ENCODE measurements around the gene KANSL1.
A peak's percentile ranks its signal among the peaks of the same experiment; 100 is the strongest.

Gene KANSL1

GRCh38 chr17:46011711-46012505 lies 181.3 kb downstream of the KANSL1 start:
- TF ChIP-seq ZNF8 (CRISPR knock-in tag; IDR thresholded peaks at IDR 0.05) = no peak
- no peak for TF ChIP-seq PATZ1 (CRISPR knock-in tag; IDR thresholded peaks at IDR 0.05; ENCODE audit: borderline replicate concordance)
- no peak for TF ChIP-seq ZC3H10 (CRISPR knock-in tag; IDR thresholded peaks at IDR 0.05)
- no peak for TF ChIP-seq TOX (CRISPR knock-in tag; IDR thresholded peaks at IDR 0.05; ENCODE audit: borderline replicate concordance)
- no peak for TF ChIP-seq BACH2 (CRISPR knock-in tag; IDR thresholded peaks at IDR 0.05; ENCODE audit: borderline replicate concordance)
- TF ChIP-seq TSHZ2 (CRISPR knock-in tag; IDR thresholded peaks at IDR 0.05) = no peak
- no peak for TF ChIP-seq PPARA (CRISPR knock-in tag; IDR thresholded peaks at IDR 0.05; ENCODE audit: borderline replicate concordance)
- no peak for TF ChIP-seq ISL1 (CRISPR knock-in tag; IDR thresholded peaks at IDR 0.05)
- no peak for TF ChIP-seq RARB (CRISPR knock-in tag; IDR thresholded peaks at IDR 0.05)
- no peak for TF ChIP-seq CREB5 (CRISPR knock-in tag; IDR thresholded peaks at IDR 0.05; ENCODE audit: low read depth)
- TF ChIP-seq ZFP30 (CRISPR knock-in tag; IDR thresholded peaks at IDR 0.05) = no peak
- no peak for TF ChIP-seq CSRNP3 (CRISPR knock-in tag; IDR thresholded peaks at IDR 0.05)
- no peak for TF ChIP-seq ESRRG (CRISPR knock-in tag; IDR thresholded peaks at IDR 0.05)
- TF ChIP-seq GLIS3 (CRISPR knock-in tag; IDR thresholded peaks at IDR 0.05) = no peak
- TF ChIP-seq TCF4 (CRISPR knock-in tag; IDR thresholded peaks at IDR 0.05; ENCODE audit: borderline replicate concordance) = no peak
- TF ChIP-seq ARNTL (CRISPR knock-in tag; IDR thresholded peaks at IDR 0.05; ENCODE audit: borderline replicate concordance, low read depth) = no peak
- no peak for ATAC-seq

- peak; percentile 21; the same call in 1 of the 3 replicates for ATAC-seq
- no peak for TF ChIP-seq ZNF565 (CRISPR knock-in tag; conservative IDR thresholded peaks at IDR 0.05; ENCODE audit: low read depth)
- TF ChIP-seq PPARA (CRISPR knock-in tag; IDR thresholded peaks at IDR 0.05; ENCODE audit: borderline replicate concordance) = no peak
Measured at GRCh38 chr17:46010597-46011186, 182.5 kb downstream of the KANSL1 start.

GRCh38 chr17:46009681-46010596 lies 183.3 kb downstream of the KANSL1 start:
- peak; percentile 20; the same call in 2 of the 3 replicates for ATAC-seq
- TF ChIP-seq ZNF8 (CRISPR knock-in tag; IDR thresholded peaks at IDR 0.05) = no peak
- TF ChIP-seq ISL1 (CRISPR knock-in tag; IDR thresholded peaks at IDR 0.05) = no peak
- TF ChIP-seq ESRRG (CRISPR knock-in tag; IDR thresholded peaks at IDR 0.05) = no peak
- TF ChIP-seq PPARA (CRISPR knock-in tag; IDR thresholded peaks at IDR 0.05; ENCODE audit: borderline replicate concordance) = no peak
- TF ChIP-seq CSDC2 (CRISPR knock-in tag; IDR thresholded peaks at IDR 0.05) = no peak
- no peak for TF ChIP-seq TOX (CRISPR knock-in tag; IDR thresholded peaks at IDR 0.05; ENCODE audit: borderline replicate concordance)
- TF ChIP-seq TSHZ2 (CRISPR knock-in tag; IDR thresholded peaks at IDR 0.05) = no peak
- TF ChIP-seq TCF4 (CRISPR knock-in tag; IDR thresholded peaks at IDR 0.05; ENCODE audit: borderline replicate concordance) = no peak
- TF ChIP-seq ZNF565 (CRISPR knock-in tag; conservative IDR thresholded peaks at IDR 0.05; ENCODE audit: low read depth) = no peak
- TF ChIP-seq SNAI2 (CRISPR knock-in tag; IDR thresholded peaks at IDR 0.05) = no peak
- no peak for TF ChIP-seq POU6F1 (CRISPR knock-in tag; IDR thresholded peaks at IDR 0.05; ENCODE audit: borderline replicate concordance, low read depth)
- TF ChIP-seq ZFP30 (CRISPR knock-in tag; IDR thresholded peaks at IDR 0.05) = no peak
